ENCODE measurements around the gene PRRG3.

GRCh38 chrX:151738751-151739150 lies 43.5 kb downstream of the PRRG3 start:
- TF ChIP-seq SP1 (IDR thresholded peaks at IDR 0.05) (no peak), FOXA1 (IDR thresholded peaks at IDR 0.05) (no peak)
